HUES6 (cell line): ENCODE data around the gene GABRP.

Source experiments
- H3K27ac ChIP-seq: 2 replicates; pipeline ENCODE4 v1.7.0; 2013; ENCODE audit warnings: low read depth, mild to moderate bottlenecking, low read length, inconsistent platforms
- H3K27me3 ChIP-seq: 2 replicates; pipeline ENCODE4 v1.6.1; 2013; ENCODE audit warnings: low read length; ENCODE audit not compliant: control insufficient read depth, insufficient read depth
- H3K36me3 ChIP-seq: 2 replicates; pipeline ENCODE4 v1.6.1; 2013; ENCODE audit warnings: low read length; ENCODE audit not compliant: control insufficient read depth, insufficient read depth
- H3K4me1 ChIP-seq: 2 replicates; pipeline ENCODE4 v1.6.1; 2013; ENCODE audit warnings: low read length; ENCODE audit not compliant: control insufficient read depth, insufficient read depth
- H3K4me3 ChIP-seq: 2 replicates; pipeline ENCODE4 v1.5.1; 2013; ENCODE audit warnings: low read depth, low read length
- H3K9ac ChIP-seq: one replicate; pipeline ENCODE4 v1.6.1; 2013; ENCODE audit warnings: mild to moderate bottlenecking, low read length
- H3K9me3 ChIP-seq: 2 replicates; pipeline ENCODE4 v1.6.1; 2013; ENCODE audit warnings: low read depth, low read length; ENCODE audit not compliant: control insufficient read depth, insufficient read depth

GABRP gene, protein sequence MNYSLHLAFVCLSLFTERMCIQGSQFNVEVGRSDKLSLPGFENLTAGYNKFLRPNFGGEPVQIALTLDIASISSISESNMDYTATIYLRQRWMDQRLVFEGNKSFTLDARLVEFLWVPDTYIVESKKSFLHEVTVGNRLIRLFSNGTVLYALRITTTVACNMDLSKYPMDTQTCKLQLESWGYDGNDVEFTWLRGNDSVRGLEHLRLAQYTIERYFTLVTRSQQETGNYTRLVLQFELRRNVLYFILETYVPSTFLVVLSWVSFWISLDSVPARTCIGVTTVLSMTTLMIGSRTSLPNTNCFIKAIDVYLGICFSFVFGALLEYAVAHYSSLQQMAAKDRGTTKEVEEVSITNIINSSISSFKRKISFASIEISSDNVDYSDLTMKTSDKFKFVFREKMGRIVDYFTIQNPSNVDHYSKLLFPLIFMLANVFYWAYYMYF

DNA sequence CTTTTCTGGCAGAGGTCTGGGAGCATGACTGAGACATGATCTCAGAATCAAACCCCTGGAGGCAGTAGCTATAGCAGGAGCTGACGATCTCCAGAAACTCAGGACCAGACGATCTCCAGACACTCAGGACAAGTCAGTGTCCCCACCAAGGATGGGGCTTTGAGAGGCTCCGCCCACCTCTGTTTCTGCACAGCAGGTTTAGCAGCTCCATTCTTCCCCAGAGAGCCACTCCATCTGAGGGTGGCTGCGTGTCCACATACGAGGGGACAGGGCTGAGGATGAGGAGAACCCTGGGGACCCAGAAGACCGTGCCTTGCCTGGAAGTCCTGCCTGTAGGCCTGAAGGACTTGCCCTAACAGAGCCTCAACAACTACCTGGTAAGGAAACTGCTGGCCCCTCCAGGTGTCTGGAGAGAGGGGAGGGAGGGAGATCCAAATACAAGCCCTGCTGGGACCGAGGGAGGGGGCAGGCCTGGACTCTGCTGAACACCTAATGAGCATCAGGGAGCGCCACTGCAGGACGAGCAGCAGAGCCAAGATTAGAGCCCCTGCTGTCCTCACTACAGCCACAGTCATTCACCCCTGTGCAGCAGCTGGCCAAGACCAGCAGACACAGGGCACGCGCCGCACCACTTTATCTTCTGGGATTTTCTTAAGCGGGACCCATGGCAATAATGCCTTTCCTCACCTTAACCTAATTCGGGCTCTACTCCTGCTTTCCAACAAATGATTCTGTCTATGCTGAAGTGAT, at the start of gene GABRP:
GABRP (plus strand) TSS at position 228 of the 750 bp plus-strand sequence. CDS start 4,891 bp downstream, outside the sequence.
- Histone ChIP-seq H3K27me3 (no peaks in the 10 kb centered on the region), H3K9me3 (no peaks in the 10 kb centered on the region), H3K9ac (no peak within 1 kb of the TSS), H3K4me3 (no peak within 1 kb of the TSS), H3K36me3 (no peaks in the 10 kb centered on the region), H3K4me1 (peaks cover 7% of the 10 kb centered on the region; the same call in 1 of the 2 replicates), H3K27ac (no peak within 1 kb of the TSS)

DNA sequence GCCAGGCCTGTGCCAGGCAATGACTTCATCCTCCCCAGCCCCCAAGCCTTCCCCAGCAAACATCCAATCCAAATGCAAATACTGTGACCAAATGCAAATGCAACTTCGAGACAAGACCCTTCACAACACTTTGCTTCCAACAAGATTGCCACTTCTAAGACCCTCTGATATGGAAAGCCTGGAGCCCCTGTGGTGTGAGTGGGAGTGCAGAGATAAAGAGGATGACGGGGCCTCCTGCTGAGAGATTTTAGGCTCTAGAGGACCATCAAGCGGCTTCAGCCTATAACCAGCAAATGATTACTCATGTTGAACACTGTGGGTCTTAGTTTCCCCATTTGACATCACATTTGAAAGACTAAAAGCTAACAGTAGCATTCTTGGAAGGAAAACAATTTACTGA, 46.6 kb upstream of the GABRP start:
- H3K4me1 ChIP-seq, result peaks cover 21% of the 10 kb centered on the region
- no peak overlapping the region for H3K9ac ChIP-seq
- H3K27ac ChIP-seq, result no peak overlapping the region
- H3K27me3 ChIP-seq, result no peaks in the 10 kb centered on the region
- H3K9me3 ChIP-seq, result peaks cover 15% of the 10 kb centered on the region
- H3K4me3 ChIP-seq, result no peak overlapping the region
- H3K36me3 ChIP-seq, result no peaks in the 10 kb centered on the region

DNA sequence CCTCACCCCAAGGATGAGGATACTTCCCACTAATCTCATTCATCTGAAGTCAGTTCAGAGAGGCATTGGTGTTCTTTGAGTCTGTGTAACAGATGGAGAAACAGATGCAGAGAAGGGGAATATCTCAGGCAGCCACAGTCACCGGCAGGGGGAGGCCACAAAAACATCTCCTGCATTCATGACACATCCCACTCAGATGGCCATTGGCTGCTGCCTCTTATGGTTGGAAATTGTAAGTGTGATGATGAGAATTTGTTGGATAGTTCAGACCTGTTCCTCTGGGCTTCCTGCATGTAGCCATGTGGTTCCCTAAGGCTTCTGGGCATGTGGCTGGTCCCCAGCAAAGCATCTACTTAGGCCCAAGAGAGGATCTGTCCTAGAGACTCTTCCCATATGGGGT, 45.9 kb upstream of the GABRP start:
- Histone ChIP-seq H3K27me3 (no peaks in the 10 kb centered on the region), H3K9me3 (peaks cover 15% of the 10 kb centered on the region), H3K4me3 (no peak overlapping the region), H3K9ac (no peak overlapping the region), H3K4me1 (peaks cover 21% of the 10 kb centered on the region), H3K36me3 (no peaks in the 10 kb centered on the region), H3K27ac (no peak overlapping the region)

DNA sequence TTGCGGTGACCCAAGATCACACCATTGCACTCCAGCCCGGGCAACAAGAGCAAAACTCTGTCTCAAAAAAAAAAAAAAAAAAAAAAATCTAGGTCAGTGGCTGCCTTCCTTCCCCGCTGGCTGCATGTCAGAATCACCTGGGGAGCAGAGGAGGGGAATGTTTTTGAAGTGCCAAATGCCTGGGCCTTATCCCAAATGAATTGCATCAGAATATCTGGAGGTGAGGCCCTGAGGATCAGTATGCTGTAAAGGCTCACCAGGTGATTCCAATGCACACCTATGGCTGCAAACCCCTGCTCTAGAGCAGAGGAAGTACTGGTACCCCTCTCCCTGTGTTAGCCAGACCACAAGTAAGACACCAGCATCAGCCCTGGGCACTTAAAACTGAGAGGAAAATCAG, 44.7 kb upstream of the GABRP start:
- no peak overlapping the region for H3K4me3 ChIP-seq
- H3K4me1 ChIP-seq, result peaks cover 21% of the 10 kb centered on the region
- no peaks in the 10 kb centered on the region; the same call in 1 of the 2 replicates for H3K27me3 ChIP-seq
- no peak overlapping the region for H3K9ac ChIP-seq
- H3K36me3 ChIP-seq, result no peaks in the 10 kb centered on the region
- H3K27ac ChIP-seq, result no peak overlapping the region
- H3K9me3 ChIP-seq, result peaks cover 15% of the 10 kb centered on the region

DNA sequence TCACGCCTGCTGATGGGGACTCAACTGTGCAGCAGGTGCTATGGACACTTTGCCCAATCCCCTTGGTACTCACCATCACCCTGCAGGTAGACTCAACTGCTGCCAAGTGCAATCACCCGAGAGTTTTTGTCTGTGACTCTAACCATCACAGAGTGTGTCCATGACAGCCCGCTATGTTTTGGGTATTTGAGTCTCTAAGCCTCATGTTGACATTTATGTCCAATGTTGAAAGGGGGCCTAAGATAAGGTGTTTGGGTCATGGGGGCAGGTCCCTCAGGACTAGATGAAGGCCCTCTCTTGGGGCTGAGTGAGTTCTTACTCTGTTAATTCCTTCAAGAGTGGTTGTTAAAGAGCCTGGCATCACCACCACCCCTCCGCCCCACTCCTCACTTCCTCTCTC, 44.1 kb upstream of the GABRP start:
- no peaks in the 10 kb centered on the region for H3K36me3 ChIP-seq
- no peak overlapping the region for H3K9ac ChIP-seq
- no peak overlapping the region for H3K27ac ChIP-seq
- H3K4me1 ChIP-seq, result peaks cover 24% of the 10 kb centered on the region
- H3K4me3 ChIP-seq, result no peak overlapping the region
- peaks cover 15% of the 10 kb centered on the region for H3K9me3 ChIP-seq
- H3K27me3 ChIP-seq, result no peaks in the 10 kb centered on the region; the same call in 1 of the 2 replicates

DNA sequence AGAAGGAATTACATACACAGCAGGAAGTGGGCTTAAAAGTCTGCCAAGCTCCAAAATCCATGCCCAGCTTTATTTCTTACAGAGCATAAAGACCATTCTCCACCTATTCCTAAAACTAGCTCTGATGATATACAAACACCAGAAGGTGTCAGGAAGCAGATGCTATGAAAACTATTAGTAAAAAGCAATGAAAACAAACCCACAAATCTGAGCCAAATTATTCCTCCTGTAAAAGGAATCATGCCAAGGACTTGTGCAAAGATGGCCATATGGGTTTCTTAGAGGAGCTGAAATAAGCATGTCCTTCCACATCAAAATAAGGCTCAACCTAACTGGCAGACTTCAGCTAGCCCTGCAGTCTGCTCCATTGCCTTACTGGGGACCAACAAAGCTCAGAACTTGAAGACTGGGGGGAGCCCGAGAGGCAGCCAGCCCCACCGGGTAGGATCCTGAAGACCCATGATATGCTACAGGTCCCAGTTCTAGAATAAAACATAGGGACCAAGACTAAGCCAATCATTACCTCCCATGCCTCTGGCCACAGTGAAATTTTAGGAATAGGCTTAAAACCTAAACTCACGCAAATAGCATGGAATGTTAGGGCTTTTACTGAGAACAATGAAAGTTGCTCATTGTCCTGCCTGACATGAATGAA, 42.8 kb upstream of the GABRP start:
- H3K27me3 ChIP-seq, result no peaks in the 10 kb centered on the region; the same call in 1 of the 2 replicates
- no peak overlapping the region for H3K4me3 ChIP-seq
- H3K27ac ChIP-seq, result no peak overlapping the region
- no peak overlapping the region for H3K9ac ChIP-seq
- peaks cover 31% of the 10 kb centered on the region for H3K4me1 ChIP-seq
- H3K36me3 ChIP-seq, result no peaks in the 10 kb centered on the region
- H3K9me3 ChIP-seq, result peaks cover 9% of the 10 kb centered on the region

DNA sequence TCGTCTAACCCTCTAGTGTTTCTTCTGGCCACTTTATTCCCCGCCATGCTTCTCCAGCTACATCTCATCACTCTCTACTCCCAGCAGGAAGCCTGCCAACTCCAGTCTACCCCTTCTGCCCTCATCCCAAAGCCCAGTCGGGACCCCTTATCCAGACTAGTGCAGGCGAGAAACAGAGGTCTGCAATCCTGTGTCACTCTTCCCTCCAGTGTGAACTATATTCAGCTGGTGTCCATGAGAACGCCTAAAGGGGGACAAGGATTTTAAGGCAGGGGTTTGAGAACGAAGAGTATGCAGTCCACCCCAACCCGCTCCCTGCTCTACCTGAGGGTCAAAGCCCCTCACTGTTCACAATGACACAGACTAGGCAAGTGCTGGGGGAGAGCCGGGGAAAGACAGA, 41.7 kb upstream of the GABRP start:
- no peaks in the 10 kb centered on the region for H3K36me3 ChIP-seq
- peaks cover 37% of the 10 kb centered on the region for H3K4me1 ChIP-seq
- H3K4me3 ChIP-seq, result no peak overlapping the region
- H3K27ac ChIP-seq, result no peak overlapping the region
- H3K9me3 ChIP-seq, result no peaks in the 10 kb centered on the region; the same call in 1 of the 2 replicates
- H3K9ac ChIP-seq, result no peak overlapping the region
- no peaks in the 10 kb centered on the region; the same call in 1 of the 2 replicates for H3K27me3 ChIP-seq

DNA sequence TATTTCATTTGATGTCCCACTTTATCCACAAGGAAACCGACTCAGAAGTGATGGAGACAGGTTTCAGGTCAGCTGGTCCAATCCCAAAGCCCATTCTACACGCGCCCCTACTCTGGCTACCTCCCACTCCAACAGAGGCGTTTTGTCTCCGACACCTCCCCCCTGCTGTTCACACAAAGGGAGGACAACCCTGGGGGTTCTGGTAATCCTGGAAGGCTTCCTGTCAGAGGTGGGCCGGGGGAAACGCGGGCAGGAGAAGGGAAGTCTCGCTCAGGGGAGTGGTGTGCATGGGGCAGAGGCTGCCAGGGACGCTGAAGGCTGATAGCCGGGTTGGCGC, 39.7 kb upstream of the GABRP start:
- Histone ChIP-seq H3K9me3 (no peaks in the 10 kb centered on the region; the same call in 1 of the 2 replicates), H3K9ac (no peak overlapping the region), H3K4me3 (peak overlapping the region; percentile 50), H3K27ac (no peak overlapping the region), H3K36me3 (no peaks in the 10 kb centered on the region), H3K27me3 (no peaks in the 10 kb centered on the region; the same call in 1 of the 2 replicates), H3K4me1 (peaks cover 30% of the 10 kb centered on the region)

DNA sequence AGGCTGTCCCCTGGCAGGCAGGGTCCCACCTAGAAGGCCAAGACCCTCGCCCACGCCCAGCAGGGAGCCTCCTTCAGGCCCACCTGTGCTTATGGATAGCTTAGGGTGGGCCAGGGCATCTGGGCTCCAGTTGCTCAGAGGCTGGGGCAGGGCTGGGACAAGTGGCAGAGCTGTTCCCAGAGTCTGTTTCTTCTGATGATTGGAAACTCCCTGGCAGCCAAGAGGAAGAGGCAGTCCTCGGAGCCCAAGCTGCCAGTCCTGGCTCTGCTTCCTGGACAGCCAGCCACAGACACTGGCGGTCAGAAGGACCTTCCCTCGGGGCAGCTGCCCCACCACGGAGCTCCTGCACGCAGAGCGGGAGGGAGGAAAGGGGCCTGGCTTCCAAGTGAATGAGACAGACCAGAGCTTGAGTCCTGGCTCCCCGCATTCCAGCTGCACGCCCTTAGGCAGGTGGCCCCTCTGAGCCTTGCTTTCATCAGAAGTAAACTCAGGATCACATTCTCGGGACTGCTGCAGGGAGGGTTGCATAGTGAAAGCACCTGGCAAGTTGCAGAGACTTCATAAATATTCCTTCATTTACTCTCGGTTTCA, 37.9 kb upstream of the GABRP start:
- H3K9ac ChIP-seq, result peak overlapping the region; percentile 39
- no peaks in the 10 kb centered on the region for H3K36me3 ChIP-seq
- no peaks in the 10 kb centered on the region; the same call in 1 of the 2 replicates for H3K27me3 ChIP-seq

DNA sequence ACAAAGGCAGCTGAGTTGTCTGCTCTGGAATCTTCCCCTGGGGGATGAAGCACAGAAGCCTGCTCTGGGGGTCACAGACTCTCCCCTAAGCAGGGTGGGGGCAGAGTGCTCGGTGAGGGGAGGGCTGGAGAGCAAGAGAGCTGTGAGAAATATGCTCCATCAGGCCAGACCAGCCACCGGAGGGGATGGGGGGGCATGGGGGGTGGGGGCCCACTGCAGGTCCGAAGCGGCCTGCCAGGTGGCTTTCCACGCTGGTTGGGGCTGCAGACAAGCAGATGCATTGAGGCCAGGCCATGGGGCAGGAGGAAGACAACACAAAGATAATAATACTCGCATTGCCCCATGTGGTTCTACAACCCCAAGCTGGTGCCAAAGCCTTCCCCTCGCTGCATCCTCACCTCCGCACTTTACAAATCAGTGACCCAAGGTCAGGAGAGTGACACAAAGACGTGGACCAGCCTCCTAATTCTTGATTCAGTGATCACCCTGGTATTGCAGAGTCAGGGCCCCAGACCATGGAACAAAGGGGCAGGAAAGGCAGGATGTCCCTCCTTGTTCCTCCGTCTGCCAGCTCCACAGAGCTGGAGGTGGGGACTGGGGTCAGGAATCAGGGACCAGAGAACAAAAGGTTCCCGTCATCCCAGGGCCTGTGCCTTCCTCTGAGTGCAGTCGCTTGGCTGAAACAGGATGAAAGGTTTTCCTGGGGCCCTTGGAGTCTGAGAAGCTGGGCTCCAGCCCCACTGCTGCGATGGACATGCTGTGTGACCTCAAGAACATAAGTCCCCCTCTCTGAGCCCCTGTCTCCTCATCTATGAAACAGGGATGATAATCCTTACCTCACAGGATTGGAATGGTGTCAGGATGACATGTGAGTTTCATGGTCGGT, 37.2 kb upstream of the GABRP start:
- H3K27me3 ChIP-seq, result no peaks in the 10 kb centered on the region; the same call in 1 of the 2 replicates
- peak overlapping the region; percentile 48 for H3K9ac ChIP-seq
- no peak overlapping the region for H3K4me3 ChIP-seq
- no peaks in the 10 kb centered on the region; the same call in 1 of the 2 replicates for H3K9me3 ChIP-seq
- no peaks in the 10 kb centered on the region; the same call in 1 of the 2 replicates for H3K36me3 ChIP-seq
- peak overlapping the region; percentile 58 for H3K27ac ChIP-seq
- peaks cover 35% of the 10 kb centered on the region for H3K4me1 ChIP-seq

More for the DNA sequence above, 37.9 kb upstream of the GABRP start:
- H3K4me3 ChIP-seq, result no peak overlapping the region
- no peaks in the 10 kb centered on the region; the same call in 1 of the 2 replicates for H3K9me3 ChIP-seq
- peak overlapping the region; percentile 58 for H3K27ac ChIP-seq
- H3K4me1 ChIP-seq, result peaks cover 34% of the 10 kb centered on the region
